Measurements from ENCODE around the gene CHSY3. TPM values are rescaled to one million over a fixed set of nuclear protein-coding genes. Genes with fewer than 3 reads are reported as not detected.
"Not testable (repeated sequence)": the region's sequence is repeated elsewhere in the genome, so short reads cannot be mapped to it uniquely, and the experiment has no call there.

The CHSY3 gene
- total RNA-seq, 1 donor = 9.9 TPM

GRCh38 chr5:130213607-130214006 is 309.3 kb downstream of the CHSY3 start:
- peak; percentile 38 for DNase-seq (ENCODE audit: low read depth)
- no peak overlapping the region for H3K4me3 ChIP-seq (ENCODE audit: low read depth, low read length)
- TF ChIP-seq, protein P1, sequence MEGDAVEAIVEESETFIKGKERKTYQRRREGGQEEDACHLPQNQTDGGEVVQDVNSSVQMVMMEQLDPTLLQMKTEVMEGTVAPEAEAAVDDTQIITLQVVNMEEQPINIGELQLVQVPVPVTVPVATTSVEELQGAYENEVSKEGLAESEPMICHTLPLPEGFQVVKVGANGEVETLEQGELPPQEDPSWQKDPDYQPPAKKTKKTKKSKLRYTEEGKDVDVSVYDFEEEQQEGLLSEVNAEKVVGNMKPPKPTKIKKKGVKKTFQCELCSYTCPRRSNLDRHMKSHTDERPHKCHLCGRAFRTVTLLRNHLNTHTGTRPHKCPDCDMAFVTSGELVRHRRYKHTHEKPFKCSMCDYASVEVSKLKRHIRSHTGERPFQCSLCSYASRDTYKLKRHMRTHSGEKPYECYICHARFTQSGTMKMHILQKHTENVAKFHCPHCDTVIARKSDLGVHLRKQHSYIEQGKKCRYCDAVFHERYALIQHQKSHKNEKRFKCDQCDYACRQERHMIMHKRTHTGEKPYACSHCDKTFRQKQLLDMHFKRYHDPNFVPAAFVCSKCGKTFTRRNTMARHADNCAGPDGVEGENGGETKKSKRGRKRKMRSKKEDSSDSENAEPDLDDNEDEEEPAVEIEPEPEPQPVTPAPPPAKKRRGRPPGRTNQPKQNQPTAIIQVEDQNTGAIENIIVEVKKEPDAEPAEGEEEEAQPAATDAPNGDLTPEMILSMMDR (IDR thresholded peaks at IDR 0.05; ENCODE audit: insufficient read depth, low read depth, low read length) = no peak

DNA sequence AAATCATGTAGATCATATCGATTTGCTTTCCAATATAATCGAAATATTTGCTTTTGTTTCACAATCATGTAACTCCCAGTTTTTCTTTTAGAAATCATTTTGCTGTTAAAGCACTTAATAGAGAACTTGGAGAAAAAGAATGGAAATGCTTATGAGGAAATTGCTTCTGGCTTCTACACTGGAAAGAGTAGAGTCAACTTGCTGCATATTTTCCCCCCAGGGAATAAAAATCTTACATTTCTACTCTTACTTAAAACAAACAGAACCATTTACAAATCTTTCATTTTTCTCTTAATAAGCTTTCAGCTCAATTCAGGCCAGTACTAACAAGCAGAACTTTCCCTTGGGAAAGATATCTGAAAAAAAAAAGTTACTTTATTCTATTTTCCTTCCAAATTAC is 312.0 kb downstream of the CHSY3 start:
- H3K4me3 ChIP-seq (ENCODE audit: low read depth, low read length) = no peak overlapping the region
- no peak for DNase-seq (ENCODE audit: low read depth)
- TF ChIP-seq, protein P1 (IDR thresholded peaks at IDR 0.05; ENCODE audit: insufficient read depth, low read depth, low read length) = no peak

- TF ChIP-seq, protein P1 (IDR thresholded peaks at IDR 0.05; ENCODE audit: insufficient read depth, low read depth, low read length) = no peak
- DNase-seq (ENCODE audit: low read depth) = peak; percentile 3
- no peak overlapping the region for H3K4me3 ChIP-seq (ENCODE audit: low read depth, low read length)
Measured at GRCh38 chr5:130222573-130222972, 318.3 kb downstream of the CHSY3 start.

DNA sequence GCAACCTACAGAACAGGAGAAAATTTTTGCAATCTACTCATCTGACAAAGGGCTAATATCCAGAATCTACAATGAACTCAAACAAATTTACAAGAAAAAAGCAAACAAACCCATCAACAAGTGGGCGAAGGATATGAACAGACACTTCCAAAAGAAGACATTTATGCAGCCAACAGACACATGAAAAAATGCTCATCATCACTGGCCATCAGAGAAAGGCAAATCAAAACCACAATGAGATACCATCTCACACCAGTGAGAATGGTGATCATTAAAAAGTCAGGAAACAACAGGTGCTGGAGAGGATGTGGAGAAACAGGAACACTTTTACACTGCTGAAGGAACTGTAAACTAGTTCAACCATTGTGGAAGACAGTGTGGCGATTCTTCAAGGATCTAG is 322.3 kb downstream of the CHSY3 start:
- H3K4me3 ChIP-seq (ENCODE audit: low read depth, low read length); DNase-seq (ENCODE audit: low read depth): not testable (repeated sequence)

DNA sequence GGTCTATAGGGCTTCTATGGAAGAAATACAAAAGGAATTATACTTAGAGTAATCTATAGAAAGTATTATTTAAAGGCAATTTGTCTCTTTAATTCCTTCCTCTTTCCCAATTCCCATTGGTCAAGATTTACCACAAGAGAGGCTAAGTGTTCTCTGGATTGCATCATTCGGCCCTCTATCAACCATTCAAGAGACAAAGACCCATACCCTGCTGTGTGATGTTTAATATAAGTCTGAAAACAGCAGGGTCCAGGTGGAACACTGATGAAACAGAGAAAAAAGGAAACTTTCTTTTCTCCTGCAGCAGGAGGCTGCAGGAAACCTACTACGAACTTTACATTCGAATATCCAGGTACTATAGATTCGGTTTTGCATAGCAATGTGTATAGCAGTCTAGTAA is 323.4 kb downstream of the CHSY3 start:
- H3K4me3 ChIP-seq (ENCODE audit: low read depth, low read length) = no peak overlapping the region
- TF ChIP-seq, protein P1 (IDR thresholded peaks at IDR 0.05; ENCODE audit: insufficient read depth, low read depth, low read length) = no peak
- no peak for DNase-seq (ENCODE audit: low read depth)

GRCh38 chr5:130231786-130232185 is 327.5 kb downstream of the CHSY3 start:
- DNase-seq (ENCODE audit: low read depth) = no peak
- TF ChIP-seq, protein P1 (IDR thresholded peaks at IDR 0.05; ENCODE audit: insufficient read depth, low read depth, low read length) = no peak

GRCh38 chr5:130234816-130235215 is 330.6 kb downstream of the CHSY3 start:
- no peak overlapping the region for H3K4me3 ChIP-seq (ENCODE audit: low read depth, low read length)
- TF ChIP-seq, protein P1 (IDR thresholded peaks at IDR 0.05; ENCODE audit: insufficient read depth, low read depth, low read length) = no peak
- DNase-seq (ENCODE audit: low read depth) = no peak

More at GRCh38 chr5:130231786-130232185, 327.5 kb downstream of the CHSY3 start:
- H3K4me3 ChIP-seq (ENCODE audit: low read depth, low read length) = no peak overlapping the region

Small RNA genes within 50 kb of the gene (small RNA-seq; reads per million reads assigned to genes)
- 3.6 reads per million, percentile 74 among the genes with 10 or more reads in this experiment for gene RNA5SP191
- not detected for gene RNU6ATAC10P

Other genes starting within 250 kb of the CHSY3 start
- under 0.01 TPM in 2 replicates for gene MINAR2, start 156.4 kb upstream of the CHSY3 start, total RNA-seq